PFSK-1 (cell line): ENCODE measurements around the gene SYNE1.

ENCODE experiments used
- POLR2AphosphoS5 ChIP-seq: IDR thresholded peaks from 2 replicates; pipeline ENCODE4 v1.6.1; 2012; ENCODE audit warnings: low read depth, mild to moderate bottlenecking, control low read depth, low read length, moderate library complexity
- TAF1 ChIP-seq: IDR thresholded peaks from 2 replicates; pipeline ENCODE4 v1.6.1; 2012; ENCODE audit warnings: low read length, control low read depth, borderline replicate concordance; ENCODE audit not compliant: insufficient read depth

DNA sequence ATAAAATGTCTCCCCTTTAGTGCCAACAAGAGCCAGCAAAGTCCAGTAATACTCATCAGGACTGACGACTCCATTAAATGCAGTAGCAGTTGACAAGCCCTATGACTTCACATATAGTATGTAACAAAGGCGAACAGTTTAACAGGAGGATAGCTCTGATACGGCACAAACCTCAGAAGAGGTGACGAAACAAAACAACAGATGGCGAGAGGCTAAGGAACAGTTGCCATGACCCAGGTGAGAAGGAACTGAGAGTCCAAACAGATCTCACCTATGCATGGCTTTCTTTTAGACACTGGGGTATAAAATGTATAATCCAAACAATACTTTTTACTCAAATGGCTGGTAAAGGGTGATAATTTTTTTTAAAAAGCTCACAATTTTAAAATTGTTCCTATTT, 37.1 kb downstream of the SYNE1 start:
- TF ChIP-seq TAF1 (no peak), POLR2AphosphoS5 (no peak)
